GM12892 (cell line): ENCODE results near the gene RRBP1.

Source experiments
- DNase-seq: peaks from one replicate; pipeline ENCODE4 v3.0.0; 2011; ENCODE audit not compliant: insufficient read length
- FAIRE-seq: peaks from 2 replicates; lab custom pipeline; 2011; peaks lifted over from hg19 to GRCh38; lab: Jason Lieb, UNC
- POLR2A ChIP-seq: IDR thresholded peaks from 2 replicates; pipeline ENCODE4 v1.6.1; 2011; ENCODE audit warnings: low read depth, low read length, control low read depth
- POLR2AphosphoS5 ChIP-seq: IDR thresholded peaks from 2 replicates; pipeline ENCODE4 v1.6.1; 2011; ENCODE audit warnings: low read depth, low read length, control low read depth
- TAF1 ChIP-seq: IDR thresholded peaks from 2 replicates; pipeline ENCODE4 v1.6.1; 2011; ENCODE audit warnings: low read depth, mild to moderate bottlenecking, control low read depth, low read length, borderline replicate concordance

The RRBP1 gene

DNA sequence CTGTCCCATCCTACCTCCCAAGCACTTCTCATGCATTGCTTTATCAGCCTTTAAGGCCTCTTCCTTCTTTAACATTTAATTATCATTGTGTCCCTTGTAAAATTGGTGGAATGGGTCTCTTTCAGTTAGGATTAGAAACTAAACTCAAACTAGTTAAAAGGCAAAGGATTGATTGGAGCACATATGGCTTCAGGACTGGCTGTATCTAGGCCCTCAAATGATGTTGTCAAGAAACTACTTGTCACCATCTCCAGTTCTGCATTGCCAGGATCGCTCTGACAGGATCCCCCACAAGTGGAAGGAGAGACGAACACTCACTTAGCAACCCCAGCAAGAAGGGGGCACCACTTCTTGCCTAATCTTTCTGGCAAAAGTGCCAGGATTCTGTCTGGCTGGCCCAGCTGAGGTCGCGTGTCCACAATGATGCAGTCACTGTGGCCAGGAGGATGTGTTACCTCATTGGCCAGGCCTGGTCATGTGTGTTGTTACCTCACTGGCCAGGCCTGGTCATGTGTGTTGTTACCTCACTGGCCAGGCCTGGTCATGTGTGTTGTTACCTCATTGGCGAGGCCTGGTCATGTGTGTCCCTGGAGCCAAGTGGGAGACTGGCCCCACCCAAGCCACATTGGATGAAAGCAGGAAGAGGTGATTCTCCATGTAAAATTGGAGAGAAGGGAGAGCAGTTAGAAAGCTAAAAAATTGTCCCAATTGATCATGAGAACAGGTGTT is 22.7 kb upstream of the RRBP1 start:
- DNase-seq, result no peak
- TF ChIP-seq POLR2AphosphoS5 (no peak), TAF1 (no peak), POLR2A (no peak)
- no peak for FAIRE-seq

DNA sequence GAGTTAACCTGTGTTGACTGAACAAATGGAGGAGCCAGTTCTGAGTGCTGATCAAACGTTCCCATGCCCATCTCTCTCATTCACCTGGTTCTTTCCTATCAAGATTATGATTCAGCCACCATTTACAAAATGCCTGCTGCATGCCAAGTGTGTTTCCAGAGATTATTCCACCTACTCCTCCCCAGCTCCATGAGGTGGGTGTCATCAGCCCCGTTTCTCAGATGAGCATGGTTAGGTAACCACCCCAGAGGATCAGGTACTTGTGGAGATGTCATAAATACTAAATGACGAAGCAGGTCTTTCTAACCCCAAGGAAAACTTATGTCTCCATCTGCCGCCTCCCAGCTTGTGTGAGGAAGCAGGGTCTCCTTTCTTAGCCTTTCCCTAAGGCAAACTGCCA is 19.8 kb upstream of the RRBP1 start:
- DNase-seq (no peak), FAIRE-seq (no peak)
- TF ChIP-seq POLR2AphosphoS5, result no peak
- no peak for TF ChIP-seq POLR2A
- TF ChIP-seq TAF1, result no peak

DNA sequence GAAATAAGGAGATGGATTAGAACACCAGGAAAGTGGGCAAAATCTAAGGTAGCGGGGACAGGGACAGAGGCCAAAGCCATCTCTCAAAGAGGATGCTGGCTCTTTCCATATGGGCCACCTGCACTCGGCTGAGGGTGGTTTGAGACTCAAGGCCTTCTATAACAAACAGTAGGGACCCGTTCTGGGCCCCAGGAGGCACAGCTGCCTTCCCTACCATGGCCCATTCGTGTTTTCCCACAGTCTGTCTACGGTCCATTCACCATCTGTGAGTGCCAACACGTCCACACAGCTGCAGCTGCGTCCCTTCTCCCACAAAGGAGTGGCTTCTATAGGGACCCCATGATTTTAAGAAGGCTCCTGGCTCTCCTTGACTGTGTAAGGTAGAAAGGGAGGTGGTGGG is 18.6 kb upstream of the RRBP1 start:
- FAIRE-seq (no peak), DNase-seq (no peak)
- TF ChIP-seq POLR2AphosphoS5 (no peak), POLR2A (no peak)

DNA sequence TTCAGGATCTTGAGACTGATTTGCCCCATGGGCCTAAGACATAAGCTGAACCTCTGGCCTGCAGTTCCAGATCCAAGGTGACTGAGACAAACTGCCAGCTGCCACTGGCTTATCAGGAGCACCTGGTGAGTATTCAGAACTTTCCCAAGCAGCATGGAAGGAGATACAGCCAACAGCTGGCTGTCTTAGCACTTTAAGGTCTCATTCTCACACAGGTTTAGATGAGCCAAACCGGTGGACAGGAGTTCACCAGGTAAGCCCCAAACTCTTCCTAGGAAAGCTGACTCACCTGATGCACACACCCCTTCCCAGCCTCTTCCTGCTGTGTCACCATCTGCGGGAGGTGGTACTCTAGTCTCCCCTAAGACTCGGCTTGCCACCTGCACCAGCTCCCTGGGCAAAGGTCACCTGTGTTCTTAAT is 17.9 kb upstream of the RRBP1 start, which contains the start of gene BANF2:
Gene BANF2 (plus strand): TSS at position 36 of the 421 bp plus-strand sequence. CDS start 25,060 bp downstream, outside the sequence.
- no peak for FAIRE-seq

DNA sequence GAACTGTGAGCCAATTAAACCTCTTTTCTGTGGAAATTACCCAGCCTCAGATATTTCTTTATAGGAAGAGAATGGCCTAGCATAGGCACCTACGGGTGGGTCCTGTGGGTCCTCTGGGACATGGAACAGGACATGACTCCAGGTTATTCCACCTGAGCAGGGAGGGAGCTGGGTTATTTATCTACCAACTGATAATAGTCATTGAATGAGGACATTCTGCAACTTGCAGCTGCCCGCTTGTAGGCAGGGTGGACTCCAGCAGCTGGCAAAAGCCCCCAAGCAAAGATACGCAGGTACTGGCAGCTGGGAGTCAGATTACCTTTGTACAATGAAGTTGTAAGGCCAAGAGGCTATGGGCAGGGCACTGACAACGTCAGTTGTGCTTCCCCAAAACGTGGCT is 16.3 kb upstream of the RRBP1 start:
- FAIRE-seq, result no peak
- TF ChIP-seq POLR2AphosphoS5 (no peak), TAF1 (no peak), POLR2A (no peak)
- no peak for DNase-seq

More for the DNA sequence above, 17.9 kb upstream of the RRBP1 start, which contains the start of gene BANF2:
- TF ChIP-seq TAF1, result no peak
- TF ChIP-seq POLR2A, result no peak
- TF ChIP-seq POLR2AphosphoS5, result no peak
- DNase-seq, result no peak

DNA sequence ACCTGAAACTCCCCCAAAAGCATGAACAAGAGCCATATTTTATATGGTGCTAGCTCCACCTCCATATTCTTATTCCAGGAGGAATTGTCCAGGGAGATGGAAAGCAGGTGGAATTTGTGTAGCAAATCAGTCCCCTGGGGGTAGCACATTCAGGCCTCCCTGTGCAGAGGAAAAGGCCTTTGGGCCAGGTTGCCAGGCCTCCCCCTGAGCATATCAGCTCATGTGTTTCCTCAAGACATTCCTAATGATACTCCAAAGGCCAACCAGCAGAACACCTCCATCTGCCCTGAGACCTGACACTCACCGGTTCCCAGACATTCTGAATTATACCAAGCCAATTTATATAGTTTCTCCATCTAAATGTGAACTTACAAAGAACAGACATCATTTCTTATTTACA is 15.1 kb upstream of the RRBP1 start:
- DNase-seq, result no peak
- FAIRE-seq, result no peak
- TF ChIP-seq TAF1, result no peak
- TF ChIP-seq POLR2AphosphoS5, result no peak

DNA sequence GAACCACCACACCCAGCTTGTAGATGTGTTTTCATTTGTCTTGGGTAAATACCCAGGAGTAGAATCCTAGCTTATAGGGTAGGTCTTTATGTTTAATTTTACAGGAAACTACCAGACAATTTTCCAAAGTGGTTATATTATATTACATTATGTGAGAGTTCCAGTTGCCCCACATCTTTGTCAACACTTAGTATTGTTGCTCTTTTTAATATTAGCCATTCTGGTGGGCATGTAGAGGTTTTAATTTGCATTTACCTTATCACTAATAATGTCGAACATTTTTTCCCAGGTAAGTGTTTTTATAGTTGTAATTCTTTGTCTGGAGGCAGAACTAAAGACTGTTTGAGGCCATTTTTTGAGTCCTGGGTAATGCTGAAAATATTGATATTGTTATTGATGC is 14.2 kb upstream of the RRBP1 start:
- no peak for FAIRE-seq
- DNase-seq, result no peak
- TF ChIP-seq POLR2AphosphoS5, result no peak
- TF ChIP-seq TAF1, result no peak
- TF ChIP-seq POLR2A, result no peak

DNA sequence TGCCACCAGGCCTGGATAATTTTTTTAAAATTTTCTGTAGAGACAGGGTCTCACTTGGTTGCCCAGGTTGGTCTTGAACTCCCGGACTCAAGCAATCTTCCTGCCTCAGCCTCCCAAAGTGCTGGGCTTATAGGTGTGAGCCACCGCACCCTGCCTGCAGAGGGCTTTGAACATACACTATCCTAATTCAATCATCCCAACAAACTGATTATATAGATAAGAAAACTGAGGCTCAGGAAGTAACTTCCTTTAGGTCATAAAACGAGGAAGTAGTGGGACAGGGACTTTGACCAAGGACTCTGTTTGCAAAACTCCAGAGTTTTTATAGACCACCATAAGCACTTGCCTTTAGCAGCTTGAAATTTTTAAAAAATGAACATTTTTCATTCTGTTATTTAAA is 12.7 kb upstream of the RRBP1 start:
- DNase-seq, result no peak
- TF ChIP-seq POLR2AphosphoS5, result no peak
- no peak for TF ChIP-seq POLR2A
- no peak for TF ChIP-seq TAF1
- no peak for FAIRE-seq

DNA sequence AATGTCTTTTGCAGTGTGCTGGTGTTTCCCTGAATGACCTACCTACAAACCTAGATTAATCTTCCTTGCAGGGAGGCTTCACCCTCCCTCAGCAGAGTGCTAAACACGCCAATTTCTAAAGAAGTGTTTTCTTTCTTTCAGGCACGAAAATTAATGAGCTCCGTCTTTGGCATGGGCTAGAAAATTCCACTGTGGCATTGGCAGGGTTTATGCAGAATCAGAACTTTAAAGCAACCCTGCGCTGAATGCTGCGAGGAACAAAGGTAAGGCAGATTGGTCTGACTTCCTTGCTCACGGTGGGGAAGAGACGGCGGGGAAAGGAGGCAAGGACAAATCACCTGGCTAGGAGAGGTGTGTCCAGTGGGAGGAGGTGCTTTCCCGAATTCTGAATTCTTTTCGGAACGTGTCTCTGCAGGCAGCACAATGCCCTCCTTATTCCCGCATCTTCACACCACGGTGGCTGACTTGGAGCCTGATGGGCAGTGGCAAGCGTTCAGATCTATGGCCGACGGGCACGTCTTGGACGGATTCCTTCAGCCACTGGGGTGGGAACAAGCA is 11.5 kb upstream of the RRBP1 start:
- no peak for TF ChIP-seq POLR2AphosphoS5
- no peak for TF ChIP-seq TAF1
- no peak for TF ChIP-seq POLR2A
- FAIRE-seq, result no peak
- no peak for DNase-seq

DNA sequence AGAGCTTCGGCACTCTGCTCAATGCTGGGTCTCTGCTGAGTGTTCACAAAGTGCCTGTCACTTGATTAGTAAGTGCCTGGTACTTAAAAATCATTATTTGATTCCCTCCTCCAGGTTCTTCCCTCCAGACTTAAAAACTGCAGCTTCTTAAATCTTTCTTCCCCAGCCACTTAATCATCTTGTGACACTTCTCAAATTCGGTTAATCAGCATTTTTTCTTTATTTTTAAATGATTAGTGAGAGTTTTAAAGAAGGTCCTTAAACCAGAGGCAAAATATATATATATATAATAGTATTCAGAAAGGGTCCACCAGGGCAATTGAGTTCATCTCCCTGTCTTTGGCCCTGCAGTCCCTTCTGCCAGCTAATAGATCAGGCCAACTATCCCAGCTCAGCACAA is 9.7 kb upstream of the RRBP1 start:
- no peak for TF ChIP-seq POLR2A
- no peak for TF ChIP-seq POLR2AphosphoS5
- no peak for TF ChIP-seq TAF1
- DNase-seq (no peak), FAIRE-seq (no peak)

DNA sequence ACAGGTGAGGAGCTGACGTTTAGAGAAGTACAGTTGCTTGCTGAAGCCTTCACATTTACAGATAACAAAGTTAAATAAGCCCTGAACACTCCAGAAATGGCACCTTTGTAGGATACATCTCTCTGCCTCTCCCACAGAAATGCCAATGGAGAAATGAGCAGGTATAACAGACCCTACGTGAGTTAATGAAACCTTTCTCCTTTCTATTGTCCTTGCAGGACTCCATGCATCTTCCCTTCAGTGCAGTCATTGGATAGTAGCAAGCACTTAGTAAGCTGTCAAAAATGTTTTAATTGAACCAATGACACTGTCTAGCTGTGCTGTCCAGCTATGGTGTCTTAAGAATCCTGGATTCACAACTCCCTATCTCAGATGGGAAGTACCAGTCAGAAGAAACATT is 8.1 kb upstream of the RRBP1 start:
- no peak for TF ChIP-seq POLR2A
- no peak for TF ChIP-seq TAF1
- TF ChIP-seq POLR2AphosphoS5, result no peak
- DNase-seq, result no peak
- no peak for FAIRE-seq

DNA sequence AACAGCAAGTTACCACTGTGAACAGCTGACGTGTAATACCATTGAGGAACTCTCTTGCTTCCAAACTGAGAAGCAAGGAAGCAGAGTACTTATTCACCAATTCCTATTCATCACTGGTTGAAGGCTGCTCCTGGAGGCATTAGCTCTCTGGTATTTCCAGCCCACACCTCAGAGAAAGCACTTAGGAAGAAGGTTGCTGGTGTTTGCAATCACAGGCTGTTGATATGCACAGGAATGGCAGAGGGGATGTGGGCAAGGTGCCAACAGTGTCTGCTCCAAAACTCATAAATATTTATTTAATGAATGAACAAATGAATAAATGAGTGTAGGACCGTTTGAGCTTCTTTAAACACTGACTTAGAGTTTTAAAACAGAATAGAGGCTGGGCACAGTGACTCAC is 6.9 kb upstream of the RRBP1 start:
- no peak for TF ChIP-seq POLR2A
- TF ChIP-seq POLR2AphosphoS5, result no peak
- TF ChIP-seq TAF1, result no peak
- no peak for DNase-seq
- no peak for FAIRE-seq

DNA sequence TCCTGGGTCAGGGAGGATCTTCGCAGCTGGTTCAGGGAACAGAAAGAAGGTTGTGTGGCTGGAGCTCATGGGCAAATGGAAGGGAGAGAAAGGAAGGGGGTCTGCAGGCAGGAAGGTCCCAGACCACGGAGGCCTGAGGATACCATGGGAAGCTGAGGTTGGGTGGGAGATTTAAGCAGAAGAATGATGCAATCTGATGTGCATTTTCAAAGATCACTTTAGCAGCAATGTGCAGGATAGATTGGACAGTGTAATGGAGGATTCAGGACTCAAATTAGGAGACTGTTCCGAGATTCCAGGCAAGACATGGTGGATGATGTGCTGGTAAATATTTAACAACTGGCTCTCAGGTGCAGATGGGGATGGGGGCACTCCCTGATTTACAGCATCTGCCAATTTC is 5.8 kb upstream of the RRBP1 start:
- TF ChIP-seq POLR2AphosphoS5 (no peak), POLR2A (no peak), TAF1 (no peak)
- FAIRE-seq (no peak), DNase-seq (no peak)
